GM18502 (cell line): ENCODE results near the gene PRMT9.

Source experiments
- ATAC-seq: cut with Tn5 transposase; IDR thresholded peaks from one replicate; pipeline ENCODE4 v1.9.1; 2021; ENCODE audit warnings: mild to moderate bottlenecking; ENCODE audit not compliant: unreplicated experiment, poor library complexity

Gene PRMT9

GRCh38 chr4:147625733-147626132 is 58.2 kb downstream of the PRMT9 start:
- ATAC-seq = no peak

GRCh38 chr4:147620315-147620714 is 63.6 kb downstream of the PRMT9 start:
- ATAC-seq = no peak

- ATAC-seq = peak; percentile 15
Observed at GRCh38 chr4:147617841-147618691, 65.9 kb downstream of the PRMT9 start.

- ATAC-seq = peak; percentile 100
Observed at GRCh38 chr4:147617173-147617840, 66.7 kb downstream of the PRMT9 start, which contains the start of gene TMEM184C. Gene TMEM184C (plus strand): TSS chr4:147617397. CDS start chr4:147617957, 560 bp downstream.

- ATAC-seq = peak; percentile 19
Observed at GRCh38 chr4:147616849-147617172, 67.2 kb downstream of the PRMT9 start.

GRCh38 chr4:147610686-147611085 is 73.3 kb downstream of the PRMT9 start:
- ATAC-seq = no peak

- no peak for ATAC-seq
Observed at GRCh38 chr4:147607471-147607870, 76.5 kb downstream of the PRMT9 start.

GRCh38 chr4:147605499-147605898 is 78.5 kb downstream of the PRMT9 start:
- ATAC-seq = no peak

GRCh38 chr4:147599769-147600168 is 84.2 kb downstream of the PRMT9 start:
- no peak for ATAC-seq

GRCh38 chr4:147599206-147599605 is 84.8 kb downstream of the PRMT9 start:
- ATAC-seq = no peak

- ATAC-seq = no peak
Observed at GRCh38 chr4:147597561-147597960, 86.4 kb downstream of the PRMT9 start.

GRCh38 chr4:147596981-147597380 is 87.0 kb downstream of the PRMT9 start:
- ATAC-seq = no peak

GRCh38 chr4:147596377-147596776 is 87.6 kb downstream of the PRMT9 start:
- no peak for ATAC-seq

- ATAC-seq = no peak
Observed at GRCh38 chr4:147594578-147594977, 89.4 kb downstream of the PRMT9 start.

- ATAC-seq = no peak
Observed at GRCh38 chr4:147594107-147594506, 89.9 kb downstream of the PRMT9 start.

- no peak for ATAC-seq
Observed at GRCh38 chr4:147591106-147591505, 92.9 kb downstream of the PRMT9 start.

- peak; percentile 59 for ATAC-seq
Observed at GRCh38 chr4:147590249-147590920, 93.6 kb downstream of the PRMT9 start.

GRCh38 chr4:147589586-147589985 is 94.4 kb downstream of the PRMT9 start:
- no peak for ATAC-seq
